T-helper 17 cell (primary cell): ENCODE data around the gene PLEKHJ1. TPM values are rescaled to one million over a fixed set of nuclear protein-coding genes. Genes with fewer than 3 reads are reported as not detected.

Source experiments
- ATAC-seq: fragments of 150-1000 bp; cut with Tn5 transposase; 2 replicates; pipeline ENCODE4 v1.10.0; 2021; ENCODE audit warnings: mild to moderate bottlenecking, moderate library complexity
- DNase-seq, 3 donors: peaks; one replicate each; pipeline versions ENCODE4 v3.0.0 to v3.0.0-alpha.2; 2020 to 2021
- H3K9me3 ChIP-seq: one replicate; pipeline ENCODE4 v1.7.0; 2013; ENCODE audit warnings: low read length, mild to moderate bottlenecking; ENCODE audit not compliant: control insufficient read depth, poor library complexity, severe bottlenecking
- H3K27ac Mint-ChIP-seq: one replicate; pipeline ENCODE4 v1.8.0; 2022; ENCODE audit warnings: mild to moderate bottlenecking, moderate library complexity, mixed read lengths
- H3K27me3 Mint-ChIP-seq: one replicate; pipeline ENCODE4 v1.8.0; 2022; ENCODE audit warnings: mixed read lengths
- H3K36me3 Mint-ChIP-seq: one replicate; pipeline ENCODE4 v1.8.0; 2022; ENCODE audit warnings: low read depth, mixed read lengths
- H3K4me1 Mint-ChIP-seq: one replicate; pipeline ENCODE4 v1.8.0; 2022; ENCODE audit warnings: mild to moderate bottlenecking, mixed read lengths
- H3K4me3 Mint-ChIP-seq: one replicate; pipeline ENCODE4 v1.8.0; 2022; ENCODE audit warnings: mild to moderate bottlenecking, moderate library complexity, mixed read lengths
- total RNA-seq, 4 donors: library from RNA in 2 of 4; stranded (reverse) in 2 of 4; gene quantifications; one replicate each; pipeline ENCODE4 v1.2.3 and lab custom pipeline; 2022 to 2026

The PLEKHJ1 gene
- total RNA-seq, 2 donors from 2014 or later = 38.6 to 40.2 TPM

DNA sequence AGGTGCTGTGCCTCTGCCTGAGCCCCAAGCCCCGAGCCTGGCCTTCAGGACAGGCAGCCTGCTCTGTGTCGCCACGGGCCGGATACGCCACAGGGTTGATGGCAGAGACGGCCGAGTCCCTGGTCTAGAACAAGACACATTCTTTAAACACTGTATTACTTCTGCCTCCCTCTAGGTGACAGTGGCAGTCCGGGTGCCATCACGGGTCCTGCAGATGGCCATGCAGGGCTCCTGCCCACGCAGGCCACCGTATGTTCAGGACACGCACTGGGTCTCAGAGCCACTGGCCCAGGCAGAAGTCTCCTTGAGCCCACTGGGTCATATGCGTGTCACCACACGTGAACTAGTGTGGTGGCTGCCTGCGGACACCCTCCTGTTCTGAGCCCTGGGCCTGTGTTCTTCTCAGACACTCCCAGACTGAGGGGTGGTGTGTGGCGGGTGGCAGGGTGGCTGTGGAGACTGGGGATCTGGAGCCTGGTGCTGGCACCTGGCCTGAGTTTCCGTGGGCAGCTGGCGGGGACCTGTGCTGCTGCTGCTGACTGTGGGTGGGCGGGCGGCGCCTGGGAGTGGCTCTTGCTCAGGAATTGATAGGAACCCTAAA, 4.4 kb downstream of the PLEKHJ1 start:
- peaks cover 23% of the 10 kb centered on the region for H3K4me1 Mint-ChIP-seq
- H3K27ac Mint-ChIP-seq = peak overlapping the region; percentile 32
- no peaks in the 10 kb centered on the region for H3K27me3 Mint-ChIP-seq
- no peaks in the 10 kb centered on the region for H3K36me3 Mint-ChIP-seq
- DNase-seq (no peak), ATAC-seq (no peak)
- no peaks in the 10 kb centered on the region for H3K9me3 ChIP-seq
- no peak overlapping the region for H3K4me3 Mint-ChIP-seq

DNA sequence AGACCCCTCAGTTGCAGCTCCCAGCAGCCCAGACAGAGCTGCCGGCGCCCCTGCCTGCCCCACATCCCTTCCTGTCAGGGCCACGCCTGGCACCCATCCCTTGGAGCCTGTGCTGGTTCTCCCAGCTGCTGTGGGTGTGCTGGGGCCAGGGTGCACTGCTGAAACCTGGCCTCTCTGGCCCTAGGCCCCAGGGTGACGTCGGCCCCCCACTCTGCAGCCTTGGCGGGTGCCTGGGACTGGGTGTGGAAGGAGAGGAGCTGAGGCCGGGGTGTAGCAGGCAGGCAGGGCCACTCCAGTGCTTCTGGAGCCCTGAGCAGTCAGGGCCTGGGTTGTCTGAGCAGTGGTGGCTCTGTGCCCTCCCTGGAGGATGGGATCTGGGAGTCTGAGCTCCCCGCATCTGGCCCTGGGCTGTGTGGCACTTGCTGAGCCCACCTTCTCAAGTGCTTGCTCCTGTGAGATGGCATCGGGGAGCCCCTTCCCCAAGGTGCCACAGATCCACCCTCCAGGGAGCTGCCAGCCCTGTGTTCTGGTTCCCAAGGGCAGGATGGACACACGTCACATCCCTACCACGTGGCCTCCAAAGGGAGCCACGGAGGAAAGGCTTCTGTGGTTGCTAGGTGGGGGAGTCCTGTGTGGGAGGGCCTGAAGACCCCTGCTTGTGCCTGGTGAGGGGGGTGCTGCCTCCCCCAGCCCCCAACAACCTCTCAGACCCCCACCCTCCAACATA, 5.2 kb downstream of the PLEKHJ1 start:
- H3K4me3 Mint-ChIP-seq = no peak overlapping the region
- H3K27ac Mint-ChIP-seq = no peak overlapping the region
- no peak for ATAC-seq
- H3K9me3 ChIP-seq = no peaks in the 10 kb centered on the region
- no peaks in the 10 kb centered on the region for H3K36me3 Mint-ChIP-seq
- DNase-seq = no peak
- peaks cover 18% of the 10 kb centered on the region for H3K4me1 Mint-ChIP-seq
- H3K27me3 Mint-ChIP-seq = no peaks in the 10 kb centered on the region

DNA sequence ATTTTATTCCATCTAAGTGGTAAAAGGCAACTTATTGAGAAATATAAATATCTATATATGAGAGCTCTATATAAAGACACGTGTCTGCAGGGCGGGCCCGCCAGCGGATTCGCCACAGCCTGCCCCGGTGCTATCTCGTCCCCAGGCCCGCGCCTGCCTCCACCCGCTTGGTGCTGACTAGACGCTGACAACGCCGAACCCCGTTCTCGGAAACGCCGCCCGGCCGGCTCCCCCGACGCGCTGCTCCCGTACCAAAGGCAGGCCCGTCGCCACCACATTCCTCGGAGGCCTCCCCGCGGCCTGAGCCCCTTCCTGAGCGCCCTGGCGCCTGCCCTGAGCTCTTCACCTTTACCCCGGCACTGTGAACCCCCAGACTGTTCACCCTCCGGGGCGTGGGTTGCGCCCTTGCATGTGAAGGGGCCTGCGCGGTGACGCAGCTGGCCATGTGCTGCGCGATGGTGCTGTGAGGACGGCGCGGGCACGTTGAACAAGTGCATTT, 6.0 kb downstream of the PLEKHJ1 start:
- H3K27ac Mint-ChIP-seq = peak overlapping the region; percentile 37
- H3K4me1 Mint-ChIP-seq = peaks cover 14% of the 10 kb centered on the region
- H3K9me3 ChIP-seq = no peaks in the 10 kb centered on the region
- ATAC-seq = no peak
- H3K27me3 Mint-ChIP-seq = no peaks in the 10 kb centered on the region
- H3K4me3 Mint-ChIP-seq = no peak overlapping the region
- H3K36me3 Mint-ChIP-seq = peaks cover 2% of the 10 kb centered on the region
- no peak for DNase-seq

DNA sequence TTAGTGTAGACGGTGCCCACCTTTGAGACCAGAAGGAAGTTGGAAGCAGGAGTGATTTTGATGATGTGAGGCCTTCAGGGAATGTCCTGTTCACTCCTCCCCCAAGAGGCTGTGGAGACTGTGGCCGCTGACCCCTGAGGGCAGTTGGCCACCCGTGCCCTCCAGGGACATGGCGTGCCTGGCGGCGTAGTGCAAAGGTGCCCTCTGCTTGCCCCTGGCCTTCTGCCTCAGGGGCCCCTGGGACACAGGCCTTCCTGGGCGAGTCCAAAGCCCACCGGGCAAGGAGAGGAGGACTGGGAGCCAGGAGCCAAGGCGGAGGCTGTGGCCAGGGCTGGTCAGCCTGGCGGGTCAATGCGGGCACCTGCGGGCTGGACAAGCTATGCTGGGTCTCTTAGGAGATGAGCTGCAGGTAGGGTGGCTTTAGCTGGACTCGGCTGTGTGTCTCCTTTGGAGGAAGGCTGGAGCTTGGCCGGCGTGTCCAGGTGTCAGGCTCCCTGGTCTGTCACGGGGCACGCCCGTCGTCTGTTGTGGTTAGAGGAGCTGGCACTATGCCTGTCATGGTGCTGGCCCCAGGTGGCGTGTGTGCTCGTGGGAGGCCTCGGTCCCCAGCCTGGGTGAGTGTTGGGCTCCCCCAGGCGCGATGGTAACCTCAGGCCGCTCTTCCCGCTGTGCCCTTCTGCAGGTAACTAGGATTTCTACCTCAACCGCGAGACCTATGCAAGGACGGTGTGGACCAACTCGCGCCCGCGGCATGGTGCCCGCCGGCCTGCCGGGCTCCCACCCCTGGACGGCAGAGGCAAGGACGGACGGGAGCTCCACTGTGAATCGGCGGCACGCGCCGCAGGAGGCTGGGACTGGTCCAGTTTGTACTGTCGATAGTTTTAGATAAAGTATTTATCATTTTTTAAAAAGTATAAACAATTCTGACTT, 6.8 kb downstream of the PLEKHJ1 start:
- H3K27me3 Mint-ChIP-seq = no peaks in the 10 kb centered on the region
- H3K36me3 Mint-ChIP-seq = peaks cover 2% of the 10 kb centered on the region
- no peak overlapping the region for H3K4me3 Mint-ChIP-seq
- no peak for ATAC-seq
- DNase-seq = no peak
- no peaks in the 10 kb centered on the region for H3K9me3 ChIP-seq
- peaks cover 10% of the 10 kb centered on the region for H3K4me1 Mint-ChIP-seq
- H3K27ac Mint-ChIP-seq = no peak overlapping the region

- Mint-ChIP-seq H3K4me1 (peaks cover 8% of the 10 kb centered on the region), H3K4me3 (no peak overlapping the region), H3K36me3 (peaks cover 5% of the 10 kb centered on the region), H3K27ac (no peak overlapping the region), H3K27me3 (no peaks in the 10 kb centered on the region)
- no peak for DNase-seq
- no peak for ATAC-seq
- no peaks in the 10 kb centered on the region for H3K9me3 ChIP-seq
These were observed 7.7 kb downstream of the PLEKHJ1 start for GRCh38 chr19:2228157-2229030.

DNA sequence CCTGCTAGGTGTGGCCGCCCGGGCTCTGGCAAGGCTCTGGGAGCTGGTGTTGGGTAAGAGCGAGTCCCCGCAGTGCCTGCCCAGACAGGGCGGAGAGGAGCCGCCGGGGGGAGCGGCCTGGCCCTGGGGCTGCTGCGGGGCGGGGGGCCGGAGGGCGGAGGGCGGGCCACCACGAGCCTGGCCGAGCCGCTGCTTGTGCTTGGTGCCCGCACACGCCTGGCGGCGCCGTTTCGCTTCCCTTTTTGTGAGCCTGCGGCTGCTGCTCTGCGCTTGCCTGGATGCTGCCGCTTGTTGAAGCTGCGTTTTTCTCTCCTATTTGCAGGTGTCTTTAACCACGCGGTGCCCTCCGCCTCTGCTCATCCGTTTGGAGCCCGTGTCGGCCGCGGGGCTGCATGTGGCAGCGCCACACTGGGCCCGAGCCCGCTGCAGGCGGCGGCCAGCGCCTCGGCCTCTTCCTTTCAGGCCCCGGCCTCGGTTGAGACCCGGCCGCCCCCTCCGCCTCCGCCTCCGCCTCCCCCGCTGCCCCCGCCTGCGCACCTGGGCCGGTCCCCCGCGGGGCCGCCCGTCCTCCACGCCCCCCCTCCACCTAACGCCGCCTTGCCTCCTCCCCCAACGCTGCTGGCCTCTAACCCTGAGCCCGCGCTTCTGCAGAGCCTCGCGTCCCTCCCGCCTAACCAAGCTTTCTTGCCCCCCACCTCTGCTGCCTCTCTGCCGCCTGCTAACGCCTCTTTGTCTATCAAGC, 8.5 kb downstream of the PLEKHJ1 start:
- Mint-ChIP-seq H3K27me3 (no peaks in the 10 kb centered on the region), H3K4me1 (peaks cover 8% of the 10 kb centered on the region), H3K36me3 (peaks cover 5% of the 10 kb centered on the region), H3K27ac (no peak overlapping the region), H3K4me3 (no peak overlapping the region)
- ATAC-seq = peak; percentile 17
- no peaks in the 10 kb centered on the region for H3K9me3 ChIP-seq
- DNase-seq = no peak

DNA sequence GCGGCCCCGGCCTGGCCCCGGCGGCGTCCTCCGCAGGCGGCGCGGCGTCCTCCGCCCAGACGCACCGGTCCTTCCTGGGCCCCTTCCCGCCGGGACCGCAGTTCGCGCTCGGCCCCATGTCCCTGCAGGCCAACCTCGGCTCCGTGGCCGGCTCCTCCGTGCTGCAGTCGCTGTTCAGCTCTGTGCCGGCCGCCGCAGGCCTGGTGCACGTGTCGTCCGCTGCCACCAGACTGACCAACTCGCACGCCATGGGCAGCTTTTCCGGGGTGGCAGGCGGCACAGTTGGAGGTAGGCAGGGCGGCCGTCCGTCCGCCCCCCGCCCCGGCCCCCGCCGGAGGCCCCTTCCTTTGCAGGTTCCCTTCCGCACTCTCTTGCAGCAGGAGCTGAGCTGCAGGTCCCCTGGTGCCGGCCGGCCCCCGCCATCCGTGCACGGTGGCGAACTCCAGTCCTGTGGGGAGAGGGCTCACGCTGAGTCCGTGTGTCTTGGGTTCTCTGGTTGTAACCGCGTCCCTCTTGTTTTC, 9.2 kb downstream of the PLEKHJ1 start:
- H3K4me1 Mint-ChIP-seq = peaks cover 5% of the 10 kb centered on the region
- no peaks in the 10 kb centered on the region for H3K9me3 ChIP-seq
- peaks cover 5% of the 10 kb centered on the region for H3K36me3 Mint-ChIP-seq
- H3K27me3 Mint-ChIP-seq = no peaks in the 10 kb centered on the region
- H3K27ac Mint-ChIP-seq = no peak overlapping the region
- DNase-seq = no peak
- no peak for ATAC-seq
- no peak overlapping the region for H3K4me3 Mint-ChIP-seq

- peaks cover 5% of the 10 kb centered on the region for H3K4me1 Mint-ChIP-seq
- no peaks in the 10 kb centered on the region for H3K9me3 ChIP-seq
These were observed 9.9 kb downstream of the PLEKHJ1 start for GRCh38 chr19:2226051-2226839.

DNA sequence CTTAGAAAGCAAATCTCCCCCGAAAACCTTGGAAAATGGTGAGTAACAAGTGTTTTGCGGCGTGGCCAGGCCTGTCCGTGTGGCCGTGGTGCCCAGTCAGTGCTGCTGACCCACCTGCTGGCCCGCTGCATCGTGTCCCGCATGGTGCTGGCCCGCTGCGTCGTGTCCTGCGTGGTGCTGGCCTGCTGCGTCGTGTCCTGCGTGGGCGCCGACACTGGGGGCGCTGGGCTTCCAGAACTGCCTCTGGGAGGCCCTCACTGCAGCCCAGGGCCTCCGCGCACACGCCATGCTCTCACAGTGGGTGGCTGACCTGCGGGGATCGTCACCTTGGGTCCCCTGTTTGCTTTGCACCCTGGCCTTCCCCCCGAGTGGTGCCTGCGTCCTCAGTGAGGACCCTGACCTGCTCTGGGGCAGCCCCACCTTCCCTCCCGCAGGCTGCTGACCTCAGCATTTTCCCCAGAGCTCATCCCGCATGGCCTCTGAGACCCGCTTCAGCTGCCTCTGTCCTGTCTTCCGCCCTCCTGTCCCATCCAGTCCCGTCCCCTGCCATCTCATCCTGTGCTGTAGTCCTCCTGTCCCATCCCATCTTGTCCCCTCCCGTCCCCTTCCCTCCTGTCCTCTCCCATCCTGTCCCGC, 10.6 kb downstream of the PLEKHJ1 start:
- H3K4me3 Mint-ChIP-seq = no peak overlapping the region
- no peaks in the 10 kb centered on the region for H3K27me3 Mint-ChIP-seq
- no peak for DNase-seq
- ATAC-seq = no peak
- H3K36me3 Mint-ChIP-seq = peaks cover 5% of the 10 kb centered on the region
- no peaks in the 10 kb centered on the region for H3K9me3 ChIP-seq
- peaks cover 5% of the 10 kb centered on the region for H3K4me1 Mint-ChIP-seq
- no peak overlapping the region for H3K27ac Mint-ChIP-seq

More at GRCh38 chr19:2226051-2226839, 9.9 kb downstream of the PLEKHJ1 start:
- Mint-ChIP-seq H3K27me3 (no peaks in the 10 kb centered on the region), H3K27ac (no peak overlapping the region), H3K4me3 (no peak overlapping the region), H3K36me3 (peaks cover 5% of the 10 kb centered on the region)
- ATAC-seq (no peak), DNase-seq (no peak)

DNA sequence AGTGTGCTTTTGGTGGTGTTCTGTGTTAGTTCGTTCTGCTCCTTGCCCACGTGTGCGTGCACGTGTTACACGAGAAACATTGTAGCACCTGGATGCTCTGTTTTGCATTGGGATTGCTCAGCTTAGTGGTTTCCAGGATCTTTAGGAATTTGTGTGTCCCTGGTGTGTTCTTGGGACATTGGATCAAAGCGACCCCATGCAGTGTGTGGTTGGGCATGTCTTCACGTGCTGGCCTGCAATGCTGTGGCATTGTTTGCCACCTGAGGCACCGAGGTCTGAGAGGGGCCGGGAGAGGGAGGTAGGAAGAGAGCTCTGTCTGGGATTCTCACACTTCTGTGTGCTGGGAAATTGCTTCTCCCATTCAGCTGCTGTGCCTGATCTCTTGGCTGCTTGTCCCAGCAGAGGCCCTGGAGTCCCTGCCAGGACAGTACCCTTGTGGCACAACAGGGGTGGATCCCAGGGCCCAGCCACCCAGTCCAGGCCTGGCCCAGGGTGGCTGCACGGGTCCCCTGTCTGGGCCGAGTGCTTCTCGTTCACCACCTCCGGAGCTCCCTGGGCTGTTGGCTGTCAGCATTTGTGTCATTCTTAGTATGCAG, 11.3 kb downstream of the PLEKHJ1 start:
- H3K9me3 ChIP-seq = no peaks in the 10 kb centered on the region
- Mint-ChIP-seq H3K36me3 (peaks cover 5% of the 10 kb centered on the region), H3K27me3 (no peaks in the 10 kb centered on the region), H3K4me1 (peaks cover 2% of the 10 kb centered on the region), H3K27ac (peak overlapping the region; percentile 88), H3K4me3 (no peak overlapping the region)
- DNase-seq (no peak), ATAC-seq (no peak)

DNA sequence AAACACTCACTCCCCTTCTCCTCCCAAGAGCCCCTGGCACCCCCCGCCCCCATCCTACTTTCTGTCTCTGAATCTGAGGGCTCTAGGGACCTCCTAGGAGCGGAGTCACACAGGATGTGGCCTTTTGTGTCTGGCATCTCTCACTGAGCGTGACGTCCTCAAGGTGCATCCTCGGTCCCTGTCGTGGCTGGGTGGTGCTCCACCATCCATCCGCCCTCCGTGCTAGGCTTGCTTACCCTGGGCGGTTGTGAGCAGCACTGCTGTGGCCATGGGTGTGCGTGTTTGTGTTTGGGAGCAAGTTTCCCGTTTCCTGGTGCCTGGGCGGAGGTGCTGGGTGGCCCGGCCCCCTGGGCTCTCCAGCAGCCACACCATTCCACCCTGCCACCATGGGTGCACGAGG, 12.2 kb downstream of the PLEKHJ1 start:
- peaks cover 5% of the 10 kb centered on the region for H3K36me3 Mint-ChIP-seq
- H3K27ac Mint-ChIP-seq = peak overlapping the region; percentile 88
- H3K4me3 Mint-ChIP-seq = no peak overlapping the region

More for the DNA sequence above, 12.2 kb downstream of the PLEKHJ1 start:
- peaks cover 2% of the 10 kb centered on the region for H3K4me1 Mint-ChIP-seq
- DNase-seq (no peak), ATAC-seq (peak; percentile 68)
- no peaks in the 10 kb centered on the region for H3K9me3 ChIP-seq
- H3K27me3 Mint-ChIP-seq = no peaks in the 10 kb centered on the region
